K562 treated with DMSO at 1 percent for 48 hours (cell line): Measurements from ENCODE around the gene SLC49A4. TPM values are rescaled to one million over a fixed set of nuclear protein-coding genes. Genes with fewer than 3 reads are reported as not detected.

Experiments used
- total RNA-seq: library from RNA; unstranded; fragments of 300-600 nt; gene quantifications from 2 replicates; pipeline ENCODE4 v1.2.3, GENCODE V29; 2022; ENCODE audit warnings: low replicate concordance; ENCODE audit errors: extremely low read depth

Gene SLC49A4, protein sequence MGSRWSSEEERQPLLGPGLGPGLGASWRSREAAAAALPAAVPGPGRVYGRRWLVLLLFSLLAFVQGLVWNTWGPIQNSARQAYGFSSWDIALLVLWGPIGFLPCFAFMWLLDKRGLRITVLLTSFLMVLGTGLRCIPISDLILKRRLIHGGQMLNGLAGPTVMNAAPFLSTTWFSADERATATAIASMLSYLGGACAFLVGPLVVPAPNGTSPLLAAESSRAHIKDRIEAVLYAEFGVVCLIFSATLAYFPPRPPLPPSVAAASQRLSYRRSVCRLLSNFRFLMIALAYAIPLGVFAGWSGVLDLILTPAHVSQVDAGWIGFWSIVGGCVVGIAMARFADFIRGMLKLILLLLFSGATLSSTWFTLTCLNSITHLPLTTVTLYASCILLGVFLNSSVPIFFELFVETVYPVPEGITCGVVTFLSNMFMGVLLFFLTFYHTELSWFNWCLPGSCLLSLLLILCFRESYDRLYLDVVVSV
- total RNA-seq: not detected in 2 replicates

DNA sequence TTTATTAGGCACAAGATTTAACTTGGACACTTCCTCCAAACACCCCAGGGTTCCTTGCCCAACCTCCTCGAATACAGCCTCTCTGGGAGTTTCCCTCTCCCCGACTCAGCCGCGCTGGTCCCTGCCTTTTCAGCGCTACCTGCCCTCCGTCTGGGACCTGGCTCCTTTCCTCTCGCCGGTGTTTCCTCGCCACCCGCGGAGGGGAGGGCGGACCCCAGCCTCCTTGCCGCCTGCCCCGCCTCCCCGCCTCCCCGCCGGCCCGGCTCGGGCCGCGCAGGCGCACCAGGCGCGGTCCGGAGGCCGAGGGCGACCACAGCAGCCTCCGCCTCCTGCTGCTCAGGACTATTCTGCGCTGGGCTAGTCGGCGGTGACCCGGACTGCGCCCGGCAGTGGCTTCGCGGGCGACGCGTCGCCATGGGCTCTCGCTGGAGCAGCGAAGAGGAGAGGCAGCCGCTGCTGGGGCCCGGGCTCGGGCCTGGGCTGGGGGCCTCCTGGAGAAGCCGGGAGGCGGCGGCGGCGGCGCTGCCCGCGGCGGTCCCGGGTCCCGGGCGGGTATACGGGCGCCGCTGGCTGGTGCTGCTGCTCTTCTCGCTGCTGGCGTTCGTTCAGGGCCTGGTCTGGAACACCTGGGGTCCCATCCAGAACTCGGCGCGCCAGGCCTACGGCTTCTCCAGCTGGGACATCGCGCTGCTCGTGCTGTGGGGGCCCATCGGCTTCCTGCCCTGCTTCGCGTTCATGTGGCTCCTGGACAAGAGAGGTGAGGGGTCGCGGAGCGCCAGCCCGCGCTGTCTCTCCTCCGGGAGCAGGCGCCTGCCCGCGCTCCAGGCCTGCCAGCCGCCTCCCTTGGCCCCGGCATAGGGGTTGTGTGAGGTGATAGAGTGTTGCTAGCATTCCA lies at the start of gene SLC49A4:
TSS of gene SLC49A4 (plus strand) at position 291 of the 895 bp plus-strand sequence. CDS start at position 415, 124 bp downstream.

DNA sequence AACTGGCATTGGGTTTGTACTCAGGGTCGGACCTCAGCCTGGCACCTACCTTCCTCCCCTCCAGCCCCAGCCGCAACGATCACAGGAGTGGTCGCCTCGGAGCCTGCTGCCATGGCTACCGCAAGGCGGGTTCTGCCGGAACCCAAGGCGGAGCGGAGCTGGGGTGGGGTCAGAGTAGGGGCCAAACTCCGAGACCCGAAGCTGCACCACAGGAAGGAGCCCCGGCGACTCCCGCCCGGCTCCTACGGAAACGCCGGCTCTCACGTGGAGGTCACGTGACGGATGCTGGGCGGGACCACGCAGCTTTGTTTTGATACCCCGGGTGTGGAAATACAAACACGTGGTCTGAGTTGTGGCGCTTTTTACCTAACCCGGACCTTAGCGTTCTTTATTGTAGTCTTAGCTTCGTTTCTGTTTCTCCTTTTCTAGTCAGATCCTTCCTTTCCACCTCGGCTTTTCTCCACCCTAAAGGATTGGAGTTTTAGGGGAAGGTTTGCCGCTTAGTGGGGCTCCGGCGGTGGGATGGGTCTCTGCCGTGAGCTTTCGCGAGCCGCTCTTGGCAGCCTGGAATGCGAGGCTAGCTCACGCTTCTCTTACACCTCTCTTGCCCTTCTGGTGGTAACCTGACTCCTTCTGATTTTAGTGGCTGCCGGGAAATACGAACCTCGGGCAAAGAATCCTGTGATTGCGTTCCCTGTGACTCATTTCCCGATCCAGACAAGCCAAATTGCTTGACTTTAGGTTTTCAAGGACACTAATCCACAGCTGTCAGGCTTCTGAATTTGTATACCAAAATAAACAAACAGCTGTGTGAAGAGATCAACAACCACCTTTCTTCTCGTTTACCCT lies 1.1 kb upstream of the SLC49A4 start, which contains the start of gene HSPBAP1:
TSS of gene HSPBAP1 (minus strand) at position 264 of the 849 bp plus-strand sequence. CDS start at position 113, 151 bp downstream.

Other genes starting within 250 kb of the SLC49A4 start
- not detected in 2 replicates for gene PARP9, start 230.8 kb upstream of the SLC49A4 start, total RNA-seq
- gene DTX3L, start 230.7 kb upstream of the SLC49A4 start, total RNA-seq: not detected in 2 replicates
- not detected in 2 replicates for gene PARP15, start 217.4 kb upstream of the SLC49A4 start, total RNA-seq
- gene PARP14, start 114.2 kb upstream of the SLC49A4 start, total RNA-seq: not detected in 2 replicates
- not detected in 2 replicates for gene HSPBAP1, start 1.2 kb upstream of the SLC49A4 start, total RNA-seq
- not detected in 2 replicates for gene SEMA5B, start 232.7 kb downstream of the SLC49A4 start, total RNA-seq